OCI-LY7 (cell line): Measurements from ENCODE around the gene CASQ1. TPM values are rescaled to one million over a fixed set of nuclear protein-coding genes. Genes with fewer than 3 reads are reported as not detected.

ENCODE experiments used
- BruUV-seq: library from RNA; stranded (reverse); fragments of 400-500 nt; replicated peaks from 2 replicates; lab custom pipeline; 2021; lab: Mats Ljungman, UMichigan
- CTCF ChIA-PET: fragments of 300-600 bp; sonication (Branson Sonifier 250); formaldehyde crosslinking; loops from one replicate; lab custom pipeline; 2022; ENCODE audit warnings: antibody characterized with exemption; ENCODE audit not compliant: unreplicated experiment; lab: Charles Lee
- POLR2A ChIA-PET: fragments of 300-600 bp; sonication (Branson Sonifier 250); formaldehyde crosslinking; loops from one replicate; lab custom pipeline; 2022; ENCODE audit warnings: antibody characterized with exemption; lab: Charles Lee
- DNase-seq: peaks from one replicate; pipeline ENCODE4 v3.0.0-alpha.2; 2015; ENCODE audit warnings: low spot score
- H2AFZ ChIP-seq: fragments of 200-600 bp; sonication (generic), shearing (Covaris generic); 2 replicates; pipeline ENCODE4 v1.6.1; 2014; ENCODE audit warnings: mild to moderate bottlenecking, antibody characterized with exemption, low read length, moderate library complexity
- H3K27ac ChIP-seq: fragments of 200-600 bp; sonication (generic); 2 replicates; pipeline ENCODE4 v1.5.1; 2014; ENCODE audit warnings: mixed run types, low read depth, mild to moderate bottlenecking, moderate library complexity, low read length, inconsistent platforms; ENCODE audit not compliant: poor library complexity, severe bottlenecking
- H3K36me3 ChIP-seq: fragments of 200-600 bp; sonication (generic); 2 replicates; pipeline ENCODE4 v1.6.1; 2014; ENCODE audit warnings: mild to moderate bottlenecking, antibody characterized with exemption, low read length, moderate library complexity, mixed read lengths; ENCODE audit not compliant: insufficient read depth
- H3K4me1 ChIP-seq: fragments of 200-600 bp; sonication (generic); 2 replicates; pipeline ENCODE4 v1.5.1; 2014; ENCODE audit warnings: mild to moderate bottlenecking, low read length; ENCODE audit not compliant: insufficient read depth, poor library complexity, severe bottlenecking
- H3K4me2 ChIP-seq: fragments of 200-600 bp; sonication (generic); 2 replicates; pipeline ENCODE4 v1.6.1; 2014; ENCODE audit warnings: mild to moderate bottlenecking, low read length
- H3K4me3 ChIP-seq: fragments of 200-600 bp; sonication (generic); 2 replicates; pipeline ENCODE4 v1.5.1; 2014; ENCODE audit warnings: mild to moderate bottlenecking, low read depth, low read length; ENCODE audit not compliant: poor library complexity, severe bottlenecking
- H3K79me2 ChIP-seq: fragments of 200-600 bp; sonication (generic); 2 replicates; pipeline ENCODE4 v1.6.1; 2016; ENCODE audit warnings: low read depth, mild to moderate bottlenecking, low read length, moderate library complexity, mixed read lengths; ENCODE audit not compliant: insufficient read depth
- H3K9me2 ChIP-seq: fragments of 200-600 bp; sonication (generic); 2 replicates; pipeline ENCODE4 v1.6.1; 2016; ENCODE audit warnings: mild to moderate bottlenecking, low read length, mixed read lengths; ENCODE audit not compliant: insufficient read depth
- H3K9me3 ChIP-seq: fragments of 200-600 bp; sonication (generic); 2 replicates; pipeline ENCODE4 v1.6.1; 2014; ENCODE audit warnings: mild to moderate bottlenecking, mixed run types, low read length, mixed read lengths
- H4K20me1 ChIP-seq: fragments of 200-600 bp; sonication (generic); 2 replicates; pipeline ENCODE4 v1.6.1; 2014; ENCODE audit warnings: mild to moderate bottlenecking, antibody characterized with exemption, low read length, moderate library complexity, mixed read lengths; ENCODE audit not compliant: insufficient read depth
- CTCF ChIP-seq: fragments of 200-600 bp; sonication (generic); conservative IDR thresholded peaks from 2 replicates; pipeline ENCODE4 v1.5.1; 2014; ENCODE audit warnings: mild to moderate bottlenecking, antibody characterized with exemption, low read length, moderate library complexity, mixed read lengths
- EZH2phosphoT487 ChIP-seq: fragments of 200-600 bp; sonication (generic); IDR thresholded peaks from 2 replicates; pipeline ENCODE4 v1.6.1; 2018; ENCODE audit warnings: low read depth, borderline replicate concordance, mild to moderate bottlenecking, mixed run types, antibody characterized with exemption, low read length, moderate library complexity, mixed read lengths
- intact Hi-C: fragments of 100-400 bp; cut with micrococcal nuclease; formaldehyde crosslinking; loops from one replicate; pipeline ENCODE4 v1.10.0; 2022; ENCODE audit not compliant: unreplicated experiment
- total RNA-seq, 2 experiments: library from RNA; depleted of rRNA in 1 of 2; stranded (reverse); fragments of >200 nt in 1 of 2; shearing (Covaris generic) in 1 of 2; gene quantifications; 2 replicates each; pipeline ENCODE4 v1.2.3, GENCODE V29; 2014 to 2022

Gene CASQ1
- total RNA-seq, 2 experiments from 2014 or later, result not detected

- Histone ChIP-seq H3K27ac (no peak overlapping the region), H3K4me2 (no peak overlapping the region)
- TF ChIP-seq EZH2phosphoT487 (no peak), CTCF (no peak)
These were observed 17.6 kb downstream of the CASQ1 start for GRCh38 chr1:160207771-160208556.

GRCh38 chr1:160208557-160209320, 18.4 kb downstream of the CASQ1 start:
- Histone ChIP-seq H3K4me1 (peaks cover 34% of the 10 kb centered on the region), H3K9me3 (no peaks in the 10 kb centered on the region), H4K20me1 (0 out of 2 replicates have a peak, but pooled peaks cover 5% of the 10 kb centered on the region), H3K36me3 (peaks cover 68% of the 10 kb centered on the region), H3K27ac (no peak overlapping the region), H3K4me3 (no peak overlapping the region), H3K9me2 (no peaks in the 10 kb centered on the region), H3K79me2 (peaks cover 6% of the 10 kb centered on the region; the same call in 1 of the 2 replicates), H3K4me2 (no peak overlapping the region), H2AFZ (no peak overlapping the region)
- intact Hi-C loops, result no loop called here
- DNase-seq, result no peak
- no TSS peak for BruUV-seq
- CTCF ChIA-PET, result no interaction called here
- TF ChIP-seq EZH2phosphoT487, result no peak
- TF ChIP-seq CTCF, result no peak
- POLR2A ChIA-PET, result interaction anchor here (1.1 to 1.3 kb wide), 2 partner anchors 11 to 125 kb away, joined by 3 read pairs; no protein-coding TSS in a partner anchor

More at GRCh38 chr1:160207771-160208556, 17.6 kb downstream of the CASQ1 start:
- intact Hi-C loops, result no loop called here
- no peak overlapping the region for H2AFZ ChIP-seq
- peaks cover 39% of the 10 kb centered on the region for H3K4me1 ChIP-seq
- H3K9me2 ChIP-seq, result no peaks in the 10 kb centered on the region
- peaks cover 6% of the 10 kb centered on the region; the same call in 1 of the 2 replicates for H3K79me2 ChIP-seq
- no peak for DNase-seq
- 0 out of 2 replicates have a peak, but pooled peaks cover 5% of the 10 kb centered on the region for H4K20me1 ChIP-seq
- H3K9me3 ChIP-seq, result no peaks in the 10 kb centered on the region
- H3K36me3 ChIP-seq, result peaks cover 61% of the 10 kb centered on the region
- ChIA-PET CTCF (no interaction called here), POLR2A (interaction anchor here (1.1 to 1.3 kb wide), 2 partner anchors 11 to 126 kb away, joined by 3 read pairs; no protein-coding TSS in a partner anchor)
- BruUV-seq, result no TSS peak
- no peak overlapping the region for H3K4me3 ChIP-seq
